Neuronal stem cell (in vitro differentiated cells): Measurements from ENCODE around the gene GLRX.

Experiments
- DNase-seq: peaks from one replicate; pipeline ENCODE4 v3.0.0-alpha.2; 2013; ENCODE audit warnings: low spot score
- H2AFZ ChIP-seq: one replicate; pipeline ENCODE4 v1.6.1; 2013; ENCODE audit warnings: mild to moderate bottlenecking, low read length, inconsistent platforms
- H2AK5ac ChIP-seq: 2 replicates; pipeline ENCODE4 v1.6.1; 2013; ENCODE audit warnings: low read depth, mild to moderate bottlenecking, inconsistent platforms, low read length, moderate library complexity, mixed read lengths
- H2BK120ac ChIP-seq: 2 replicates; pipeline ENCODE4 v1.6.1; 2013; ENCODE audit warnings: low read depth, mild to moderate bottlenecking, inconsistent platforms, low read length, moderate library complexity, mixed read lengths
- H2BK12ac ChIP-seq: one replicate; pipeline ENCODE4 v1.6.1; 2013; ENCODE audit warnings: low read length, inconsistent platforms
- H2BK15ac ChIP-seq: 2 replicates; pipeline ENCODE4 v1.6.1; 2013; ENCODE audit warnings: mild to moderate bottlenecking, low read length, inconsistent platforms, mixed read lengths
- H2BK5ac ChIP-seq: one replicate; pipeline ENCODE4 v1.6.1; 2013; ENCODE audit warnings: inconsistent platforms, mild to moderate bottlenecking, low read length, moderate library complexity
- H3K14ac ChIP-seq: one replicate; pipeline ENCODE4 v1.6.1; 2013; ENCODE audit warnings: low read length, inconsistent platforms
- H3K18ac ChIP-seq: 2 replicates; pipeline ENCODE4 v1.6.1; 2013; ENCODE audit warnings: low read length, inconsistent platforms
- H3K23ac ChIP-seq: 2 replicates; pipeline ENCODE4 v1.6.1; 2013; ENCODE audit warnings: low read depth, mild to moderate bottlenecking, mixed read lengths, low read length, inconsistent platforms; ENCODE audit not compliant: poor library complexity
- H3K27ac ChIP-seq: replicated peaks from 3 replicates; pipeline ENCODE4 v1.5.1; 2013; ENCODE audit warnings: low read length, inconsistent platforms
- H3K27me3 ChIP-seq, 3 experiments: 2 replicates each; pipeline ENCODE4 v1.6.1; 2013; ENCODE audit warnings: low read length in 3 of 3, mild to moderate bottlenecking in 2 of 3, inconsistent platforms in 1 of 3, low read depth in 1 of 3, mixed read lengths in 1 of 3, moderate library complexity in 1 of 3; ENCODE audit not compliant: control insufficient read depth in 3 of 3, insufficient read depth in 3 of 3
- H3K36me3 ChIP-seq, 2 donors: replicated peaks in 1 of 2; 2 replicates each; pipeline ENCODE4 v1.6.1; 2013; ENCODE audit warnings: low read length in 2 of 2; ENCODE audit not compliant: control insufficient read depth in 2 of 2, insufficient read depth in 2 of 2
- H3K4ac ChIP-seq: 2 replicates; pipeline ENCODE4 v1.6.1; 2013; ENCODE audit warnings: inconsistent platforms, mild to moderate bottlenecking, low read length, moderate library complexity
- H3K4me1 ChIP-seq, 2 donors: 1 replicate in 1 of 2; 2 replicates in 1 of 2; pipeline ENCODE4 v1.6.1; 2013; ENCODE audit warnings: low read length in 2 of 2, low read depth in 1 of 2; ENCODE audit not compliant: control insufficient read depth in 2 of 2, insufficient read depth in 1 of 2
- H3K4me2 ChIP-seq: one replicate; pipeline ENCODE4 v1.6.1; 2013; ENCODE audit warnings: mild to moderate bottlenecking, low read length, inconsistent platforms; ENCODE audit not compliant: insufficient read depth, poor library complexity, severe bottlenecking
- H3K4me3 ChIP-seq, 2 donors: 2 replicates each; pipeline ENCODE4 v1.5.1; 2013; ENCODE audit warnings: low read length in 2 of 2, mild to moderate bottlenecking in 2 of 2, inconsistent platforms in 1 of 2, moderate library complexity in 1 of 2
- H3K79me1 ChIP-seq: one replicate; pipeline ENCODE4 v1.6.1; 2013; ENCODE audit warnings: low read depth, mild to moderate bottlenecking, inconsistent platforms, low read length, moderate library complexity
- H3K9ac ChIP-seq: one replicate; pipeline ENCODE4 v1.6.1; 2013; ENCODE audit warnings: mild to moderate bottlenecking, low read depth, low read length, inconsistent platforms; ENCODE audit not compliant: poor library complexity
- H3K9me3 ChIP-seq, 2 donors: replicated peaks in 1 of 2; 2 replicates each; pipeline versions ENCODE3 to v1.6.1; 2013; ENCODE audit warnings: low read length in 2 of 2, mild to moderate bottlenecking in 2 of 2, inconsistent platforms in 1 of 2, low read depth in 1 of 2, mixed read lengths in 1 of 2, moderate library complexity in 1 of 2; ENCODE audit not compliant: control insufficient read depth in 2 of 2, insufficient read depth in 1 of 2
- H4K8ac ChIP-seq: one replicate; pipeline ENCODE4 v1.6.1; 2013; ENCODE audit warnings: low read depth, mild to moderate bottlenecking, inconsistent platforms, low read length, moderate library complexity
- H4K91ac ChIP-seq: one replicate; pipeline ENCODE4 v1.6.1; 2013; ENCODE audit warnings: low read length, low read depth, mild to moderate bottlenecking, inconsistent platforms; ENCODE audit not compliant: poor library complexity
- WGBS, 2 donors: extraction: QIAGEN DNeasy Blood & Tissue Kit; methylation state at CpG; one replicate each; pipeline ENCODE4 v1.1.7; 2013; ENCODE audit warnings: missing lambda C conversion rate in 2 of 2, mixed read lengths in 1 of 2; ENCODE audit not compliant: insufficient read length in 2 of 2, insufficient replicate concordance in 1 of 2; ENCODE audit errors: extremely low coverage in 2 of 2; 5-methylcytosine and 5-hydroxymethylcytosine counted together

The GLRX gene

DNA sequence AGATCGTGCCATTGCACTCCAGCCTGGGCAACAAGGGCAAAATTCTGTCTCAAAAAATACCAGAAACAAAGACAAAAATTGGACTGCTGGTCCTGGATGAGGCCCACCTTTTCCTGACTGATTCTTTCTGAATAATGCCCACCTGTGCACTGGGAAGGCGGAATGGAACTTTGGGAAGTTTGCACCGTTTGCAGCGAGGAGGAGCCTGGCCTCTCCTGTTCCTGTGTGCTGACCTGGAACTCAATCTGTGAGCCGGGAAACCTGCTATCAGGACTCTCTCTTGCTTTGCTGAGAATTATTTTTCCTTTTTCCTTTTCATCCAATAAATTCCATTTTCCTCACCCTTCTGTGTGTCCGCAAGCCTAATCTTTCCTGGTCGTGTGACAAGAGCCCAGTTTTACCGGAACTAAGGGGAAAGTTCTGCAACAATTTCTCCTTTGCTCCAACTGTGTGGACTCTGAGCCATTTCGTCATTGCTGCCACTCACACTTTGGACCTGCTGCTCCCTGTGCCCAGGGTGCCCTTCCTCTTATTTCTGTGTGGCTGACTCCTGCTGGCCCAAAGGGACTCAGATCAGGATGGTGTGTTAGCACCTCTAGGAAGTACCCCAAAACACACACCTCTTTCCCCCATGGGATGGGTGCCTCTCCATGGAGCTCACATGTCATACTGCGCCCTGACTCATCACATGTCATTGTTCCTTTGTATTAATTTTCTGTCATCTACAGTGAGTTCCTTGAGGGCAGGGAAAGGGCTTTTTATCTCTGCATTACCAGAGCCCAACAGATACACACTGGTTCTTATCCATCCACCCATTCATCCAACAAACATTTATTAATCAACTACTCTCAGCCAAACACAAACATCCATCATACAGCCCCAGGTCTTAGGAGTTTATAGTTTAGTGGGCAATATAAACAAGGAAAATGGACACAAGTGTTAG lies 4.7 kb upstream of the GLRX start:
- Histone ChIP-seq H2AK5ac (no peak overlapping the region), H4K91ac (no peak overlapping the region), H3K27ac (no peak overlapping the region), H3K14ac (no peak overlapping the region), H4K8ac (no peak overlapping the region), H3K36me3 (no peaks in the 10 kb centered on the region), H3K9ac (no peak overlapping the region), H2BK15ac (no peak overlapping the region), H3K79me1 (no peaks in the 10 kb centered on the region), H2AFZ (no peak overlapping the region), H3K18ac (no peak overlapping the region), H3K23ac (no peak overlapping the region), H2BK120ac (no peak overlapping the region), H3K4me2 (no peak overlapping the region), H2BK5ac (no peak overlapping the region), H3K9me3 (no peaks in the 10 kb centered on the region), H3K4me1 (peaks cover 6 to 15% of the 10 kb centered on the region in 2 donors), H3K4ac (no peak overlapping the region), H3K27me3 (peaks cover 0 to 11% (median 0%) of the 10 kb centered on the region in 3 experiments), H2BK12ac (no peak overlapping the region), H3K4me3 (no peak overlapping the region)
- no CpG with 5 or more reads among the region's 10 CpGs for WGBS, 2 donors
- DNase-seq, result no peak

DNA sequence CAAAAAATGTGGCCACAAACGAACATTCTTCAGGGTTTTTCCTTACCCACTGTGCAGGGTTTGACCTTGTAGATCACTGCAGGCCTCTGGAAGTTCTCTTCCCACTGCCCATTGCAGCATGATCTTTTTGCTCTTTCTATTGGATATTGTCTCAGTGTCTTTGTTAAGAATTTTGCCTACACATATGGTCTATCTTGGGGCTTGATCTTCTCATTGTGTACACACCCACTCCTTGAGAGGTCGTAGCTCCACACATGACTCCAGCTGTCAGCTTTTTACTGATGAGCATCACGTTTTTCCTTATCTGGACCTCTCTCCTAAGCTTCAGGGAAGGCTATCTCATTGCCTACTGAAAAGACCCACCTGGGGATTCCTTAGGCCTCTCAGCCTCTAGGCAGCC lies 3.0 kb upstream of the GLRX start:
- no peak for DNase-seq
- Histone ChIP-seq H3K27me3 (peaks cover 0 to 4% (median 0%) of the 10 kb centered on the region in 3 experiments), H3K23ac (no peak overlapping the region), H2AK5ac (no peak overlapping the region), H3K9me3 (no peaks in the 10 kb centered on the region), H3K18ac (no peak overlapping the region), H3K14ac (no peak overlapping the region), H3K4me1 (peaks cover 11 to 20% of the 10 kb centered on the region in 2 donors), H2BK5ac (no peak overlapping the region), H2BK15ac (no peak overlapping the region), H4K91ac (no peak overlapping the region), H2AFZ (no peak overlapping the region), H2BK120ac (no peak overlapping the region), H3K79me1 (peaks cover 2% of the 10 kb centered on the region), H2BK12ac (no peak overlapping the region), H3K4me3 (no peak overlapping the region), H3K4ac (no peak overlapping the region), H3K9ac (no peak overlapping the region), H3K36me3 (no peaks in the 10 kb centered on the region), H4K8ac (no peak overlapping the region), H3K4me2 (no peak overlapping the region), H3K27ac (no peak overlapping the region)
- no CpG with 5 or more reads among the region's 3 CpGs for WGBS, 2 donors

DNA sequence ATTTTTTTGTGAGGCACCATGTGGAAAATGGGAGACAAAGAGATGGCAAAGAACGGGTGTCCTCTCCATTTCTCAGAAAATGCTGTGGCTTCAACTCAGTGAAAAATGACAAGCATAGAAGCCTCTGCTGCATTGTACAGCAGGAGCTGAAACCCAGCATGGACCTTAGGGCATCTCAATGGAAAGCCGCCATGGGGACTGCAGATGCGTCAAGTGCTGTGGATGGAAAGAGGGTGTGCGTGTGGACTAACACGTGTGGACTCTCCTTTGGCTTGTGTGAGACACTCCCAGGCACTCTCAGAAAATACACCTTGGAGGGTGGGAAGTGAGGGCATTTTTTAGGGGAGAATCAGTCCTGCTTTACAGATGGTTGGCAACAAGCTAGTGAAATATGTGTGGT lies 2.2 kb upstream of the GLRX start:
- H3K79me1 ChIP-seq, result peaks cover 2% of the 10 kb centered on the region
- H3K18ac ChIP-seq, result no peak overlapping the region
- H2BK12ac ChIP-seq, result no peak overlapping the region
- no peak overlapping the region for H3K9ac ChIP-seq
- H4K91ac ChIP-seq, result no peak overlapping the region
- no peaks in the 10 kb centered on the region for H3K9me3 ChIP-seq
- H3K27me3 ChIP-seq, result no peaks in the 10 kb centered on the region
- H3K4ac ChIP-seq, result no peak overlapping the region
- no peak for DNase-seq
- no peak overlapping the region for H3K14ac ChIP-seq
- H3K4me3 ChIP-seq, result no peak overlapping the region
- no peak overlapping the region for H2BK5ac ChIP-seq
- WGBS, 2 donors, result no CpG with 5 or more reads among the region's 5 CpGs
- H3K36me3 ChIP-seq, result no peaks in the 10 kb centered on the region
- H3K27ac ChIP-seq, result no peak overlapping the region
- no peak overlapping the region for H2BK15ac ChIP-seq
- peak overlapping the region; percentile 95 for H2AFZ ChIP-seq
- H3K4me2 ChIP-seq, result no peak overlapping the region
- H3K23ac ChIP-seq, result no peak overlapping the region
- H2AK5ac ChIP-seq, result no peak overlapping the region
- peaks cover 11 to 20% of the 10 kb centered on the region in 2 donors for H3K4me1 ChIP-seq
- H4K8ac ChIP-seq, result no peak overlapping the region
- H2BK120ac ChIP-seq, result no peak overlapping the region

DNA sequence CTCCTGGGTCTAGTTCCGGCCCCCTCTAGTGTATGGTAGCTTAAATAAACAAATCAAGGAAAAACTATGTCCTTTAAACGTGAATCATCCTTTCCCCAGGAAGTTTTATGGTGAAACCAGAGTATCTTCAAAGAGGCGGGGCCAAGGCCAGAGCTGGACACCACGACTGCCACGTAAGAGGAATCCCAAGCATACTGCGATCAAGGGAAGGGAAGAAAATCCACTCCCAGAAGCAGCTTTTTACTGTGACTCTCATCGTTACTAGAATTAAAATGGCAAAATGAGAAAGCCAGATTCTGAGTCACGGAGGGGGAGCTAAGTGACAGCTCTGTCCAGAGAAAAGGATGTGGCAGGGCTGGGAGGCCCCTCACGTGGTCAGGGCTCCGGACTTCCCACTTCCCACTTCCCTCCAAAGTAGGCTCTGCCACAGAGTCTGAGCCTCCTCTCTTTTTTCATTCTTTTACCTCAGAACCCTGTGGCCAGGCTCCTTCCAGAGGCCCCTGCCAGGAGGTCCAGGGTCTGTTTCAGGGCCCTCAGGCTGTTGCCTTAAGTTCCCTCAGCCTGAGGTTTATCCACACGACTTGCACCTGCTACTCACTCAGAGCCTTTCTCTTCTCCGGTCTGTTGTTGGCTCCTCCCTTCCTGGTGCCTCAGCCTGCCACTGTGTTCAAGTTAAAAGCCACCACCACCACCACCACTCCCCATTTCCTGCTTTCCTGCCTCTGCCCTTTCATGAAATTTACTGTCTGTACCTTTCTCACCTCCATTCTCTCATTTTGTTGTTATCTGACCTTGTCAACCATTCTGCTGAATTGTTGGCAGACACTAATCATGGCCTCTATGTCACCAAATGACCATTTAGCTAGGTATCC lies 1.4 kb upstream of the GLRX start:
- Histone ChIP-seq H3K9ac (no peak overlapping the region), H2AFZ (peak overlapping the region; percentile 95), H3K4me2 (no peak overlapping the region), H2BK5ac (no peak overlapping the region), H3K14ac (no peak overlapping the region), H3K4me1 (peaks cover 11 to 20% of the 10 kb centered on the region in 2 donors), H3K4ac (no peak overlapping the region), H3K18ac (no peak overlapping the region), H3K27ac (no peak overlapping the region), H3K36me3 (no peaks in the 10 kb centered on the region), H2BK120ac (no peak overlapping the region), H2BK15ac (no peak overlapping the region), H3K9me3 (no peaks in the 10 kb centered on the region), H4K91ac (no peak overlapping the region), H3K23ac (no peak overlapping the region), H4K8ac (no peak overlapping the region), H3K27me3 (no peaks in the 10 kb centered on the region), H3K79me1 (peaks cover 2% of the 10 kb centered on the region), H2BK12ac (no peak overlapping the region), H3K4me3 (no peak overlapping the region), H2AK5ac (no peak overlapping the region)
- WGBS, 2 donors, result no CpG with 5 or more reads among the region's 12 CpGs
- DNase-seq, result no peak
